Activated CD4-positive, alpha-beta T cell treated with anti-CD3 and anti-CD28 coated beads, Interleukin-2, Interleukin-6, amounts not matched to agents 100 ng/mL and 50 ng/mL, durations not matched to agents 16 hours and 8 hours (primary cell): ENCODE results near the gene ADGRE1.
"Not testable (repeated sequence)": the region's sequence is repeated elsewhere in the genome, so short reads cannot be mapped to it uniquely, and the experiment has no call there.

Experiments used
- DNase-seq: peaks from one replicate; pipeline ENCODE4 v3.0.0-alpha.2; 2020

ADGRE1 gene

GRCh38 chr19:6887316-6887715 lies at the start of gene ADGRE1:
TSS of gene ADGRE1 (plus strand) at chr19:6887579. CDS start at chr19:6887609, 30 bp downstream.
- DNase-seq = no peak

GRCh38 chr19:6838062-6838655 lies 49.2 kb upstream of the ADGRE1 start:
- no peak for DNase-seq

GRCh38 chr19:6842871-6843607 lies 44.3 kb upstream of the ADGRE1 start:
- no peak for DNase-seq

GRCh38 chr19:6847828-6848200 lies 39.6 kb upstream of the ADGRE1 start:
- no peak for DNase-seq

- DNase-seq = no peak
These were observed 38.4 kb upstream of the ADGRE1 start for GRCh38 chr19:6848986-6849385.

GRCh38 chr19:6849876-6850275 lies 37.5 kb upstream of the ADGRE1 start:
- DNase-seq = no peak

- no peak for DNase-seq
These were observed 36.0 kb upstream of the ADGRE1 start for GRCh38 chr19:6851359-6851758.

GRCh38 chr19:6852001-6852400 lies 35.4 kb upstream of the ADGRE1 start:
- DNase-seq = no peak

- DNase-seq = no peak
These were observed 33.5 kb upstream of the ADGRE1 start for GRCh38 chr19:6853868-6854267.

GRCh38 chr19:6854758-6855157 lies 32.6 kb upstream of the ADGRE1 start:
- no peak for DNase-seq

- DNase-seq = no peak
These were observed 30.5 kb upstream of the ADGRE1 start for GRCh38 chr19:6856749-6857372.

- peak; percentile 15 for DNase-seq
These were observed 25.6 kb upstream of the ADGRE1 start for GRCh38 chr19:6861683-6862286.

GRCh38 chr19:6862673-6863078 lies 24.7 kb upstream of the ADGRE1 start:
- DNase-seq = peak; percentile 93

- DNase-seq = no peak
These were observed 22.9 kb upstream of the ADGRE1 start for GRCh38 chr19:6864325-6864940.

- no peak for DNase-seq
These were observed 21.5 kb upstream of the ADGRE1 start for GRCh38 chr19:6865849-6866248.

- DNase-seq = no peak
These were observed 20.6 kb upstream of the ADGRE1 start for GRCh38 chr19:6866741-6867151.

GRCh38 chr19:6868351-6868750 lies 19.0 kb upstream of the ADGRE1 start:
- DNase-seq = no peak

GRCh38 chr19:6869151-6869882 lies 18.1 kb upstream of the ADGRE1 start:
- not testable (repeated sequence) for DNase-seq

GRCh38 chr19:6873708-6874431 lies 13.5 kb upstream of the ADGRE1 start:
- DNase-seq = no peak

GRCh38 chr19:6875218-6875617 lies 12.2 kb upstream of the ADGRE1 start:
- DNase-seq = no peak

- no peak for DNase-seq
These were observed 10.6 kb upstream of the ADGRE1 start for GRCh38 chr19:6876748-6877147.

GRCh38 chr19:6877766-6878165 lies 9.6 kb upstream of the ADGRE1 start:
- DNase-seq = no peak
